Testis (tissue), 3 donors: Measurements from ENCODE around the gene ATP13A3. TPM values are rescaled to one million over a fixed set of nuclear protein-coding genes. Genes with fewer than 3 reads are reported as not detected.

Source experiments
- DNase-seq: peaks from one replicate; pipeline ENCODE4 v3.0.0-alpha.2; 2019
- H3K27ac ChIP-seq, 2 donors: fragments of 200-600 bp; sonication (generic); one replicate each; pipeline ENCODE4 v1.5.1; 2019
- H3K27me3 ChIP-seq: fragments of 200-600 bp; sonication (generic); one replicate; pipeline ENCODE4 v1.5.1; 2019
- H3K36me3 ChIP-seq: fragments of 200-600 bp; sonication (generic); one replicate; pipeline ENCODE4 v1.5.1; 2017; ENCODE audit warnings: low read depth; ENCODE audit errors: missing control alignments
- H3K4me1 ChIP-seq: fragments of 200-600 bp; sonication (generic); one replicate; pipeline ENCODE4 v1.5.1; 2019
- H3K4me3 ChIP-seq, 2 donors: fragments of 200-600 bp; sonication (generic); one replicate each; pipeline ENCODE4 v1.5.1; 2017 to 2019
- H3K9me3 ChIP-seq: fragments of 200-600 bp; sonication (generic); one replicate; pipeline ENCODE4 v1.5.1; 2017
- CTCF ChIP-seq, 3 experiments: fragments of 450-650 bp in 2 of 3; fragments of 200-600 bp in 1 of 3; sonication (generic) in 1 of 3; IDR thresholded peaks; one replicate each; pipeline ENCODE4 v1.5.1; 2016 to 2019; ENCODE audit warnings: antibody characterized with exemption in 3 of 3, mild to moderate bottlenecking in 2 of 3, moderate library complexity in 1 of 3
- POLR2A ChIP-seq: fragments of 450-650 bp; IDR thresholded peaks from one replicate; pipeline ENCODE4 v1.6.1; 2017; ENCODE audit warnings: antibody characterized with exemption, mild to moderate bottlenecking, moderate library complexity
- WGBS, 2 donors: methylation state at CpG; one replicate each; pipeline ENCODE4 v1.1.5; 2018; 5-methylcytosine and 5-hydroxymethylcytosine counted together
- intact Hi-C: fragments of 100-400 bp; cut with DNase I; formaldehyde crosslinking; loops from one replicate; pipeline ENCODE4 v1.15.1; 2023; ENCODE audit warnings: low total_unique reads
- polyA plus RNA-seq: library from polyadenylated mRNA; stranded (reverse); fragments of 350-450 nt; fragmentation: Illumina TruSeq; extraction: RNeasy Lipid Tissue Mini Kit (QIAGEN cat#74804); gene quantifications from one replicate; pipeline ENCODE4 v1.2.3, GENCODE V29; 2014; ENCODE audit warnings: low read depth, low replicate concordance; ENCODE audit not compliant: insufficient read depth
- total RNA-seq, 2 donors: library from RNA; depleted of rRNA; stranded (reverse); fragments of >200 nt; gene quantifications; one replicate each; pipeline ENCODE4 v1.2.3, GENCODE V29; 2016

ATP13A3 gene
- total and polyA plus RNA-seq, 3 donors from 2014 or later, result 26.6 to 62.3 (median 51.8) TPM

- Histone ChIP-seq H3K4me3 (no peak overlapping the region), H3K9me3 (no peaks in the 10 kb centered on the region), H3K27ac (no peak overlapping the region), H3K36me3 (no peaks in the 10 kb centered on the region), H3K4me1 (no peaks in the 10 kb centered on the region), H3K27me3 (no peaks in the 10 kb centered on the region)
- intact Hi-C loops, result no loop called here
- TF ChIP-seq CTCF (IDR thresholded peaks at IDR 0.05) (no peak), POLR2A (no peak)
- DNase-seq, result no peak
- 82 to 84% methylated on average over 7 of the region's 7 CpGs for WGBS, 2 donors
These were observed 106.5 kb downstream of the ATP13A3 start for GRCh38 chr3:194380326-194380725.

GRCh38 chr3:194379651-194380050, 107.2 kb downstream of the ATP13A3 start:
- TF ChIP-seq CTCF (IDR thresholded peaks at IDR 0.05) (no peak), POLR2A (no peak)
- Histone ChIP-seq H3K9me3 (no peaks in the 10 kb centered on the region), H3K36me3 (no peaks in the 10 kb centered on the region), H3K4me1 (no peaks in the 10 kb centered on the region), H3K27me3 (no peaks in the 10 kb centered on the region), H3K27ac (no peak overlapping the region), H3K4me3 (no peak overlapping the region)
- WGBS, 2 donors, result 85 to 90% methylated on average over 9 of the region's 9 CpGs
- DNase-seq, result no peak
- intact Hi-C loops, result no loop called here

- Histone ChIP-seq H3K36me3 (no peaks in the 10 kb centered on the region), H3K27ac (no peak overlapping the region), H3K4me1 (no peaks in the 10 kb centered on the region), H3K27me3 (no peaks in the 10 kb centered on the region), H3K4me3 (no peak overlapping the region), H3K9me3 (no peaks in the 10 kb centered on the region)
- intact Hi-C loops, result no loop called here
- 89 to 94% methylated on average over 6 of the region's 6 CpGs for WGBS, 2 donors
- no peak for DNase-seq
- TF ChIP-seq POLR2A, result no peak
These were observed 107.6 kb downstream of the ATP13A3 start for GRCh38 chr3:194379231-194379630.

GRCh38 chr3:194377708-194378107, 109.1 kb downstream of the ATP13A3 start:
- TF ChIP-seq CTCF (IDR thresholded peaks at IDR 0.05) (no peak), POLR2A (no peak)
- Histone ChIP-seq H3K4me3 (no peak overlapping the region), H3K9me3 (no peaks in the 10 kb centered on the region), H3K36me3 (no peaks in the 10 kb centered on the region), H3K27ac (no peak overlapping the region), H3K27me3 (no peaks in the 10 kb centered on the region), H3K4me1 (no peaks in the 10 kb centered on the region)
- intact Hi-C loops, result no loop called here
- DNase-seq, result no peak
- 89 to 94% methylated on average over 1 of the region's 1 CpG for WGBS, 2 donors

- Histone ChIP-seq H3K36me3 (no peaks in the 10 kb centered on the region), H3K27ac (no peak overlapping the region), H3K27me3 (no peaks in the 10 kb centered on the region), H3K9me3 (no peaks in the 10 kb centered on the region), H3K4me3 (no peak overlapping the region), H3K4me1 (no peaks in the 10 kb centered on the region)
- 90 to 91% methylated on average over 10 of the region's 10 CpGs for WGBS, 2 donors
- no peak for DNase-seq
- intact Hi-C loops, result no loop called here
- no peak for TF ChIP-seq CTCF (IDR thresholded peaks at IDR 0.05)
- TF ChIP-seq POLR2A, result no peak
These were observed 110.6 kb downstream of the ATP13A3 start for GRCh38 chr3:194376241-194376560.
